Endothelial cell of umbilical vein (primary cell): Measurements from ENCODE around the gene TCP10L. TPM values are rescaled to one million over a fixed set of nuclear protein-coding genes. Genes with fewer than 3 reads are reported as not detected.

ENCODE experiments used
- BruUV-seq: library from RNA; stranded (reverse); fragments of 400-500 nt; replicated peaks from 2 replicates; lab custom pipeline; 2021; lab: Mats Ljungman, UMichigan
- CTCF ChIA-PET: fragments of 300-600, 350-600 bp; sonication (Branson Sonifier 250); formaldehyde crosslinking; loops from one replicate; lab custom pipeline; 2021; ENCODE audit warnings: antibody characterized with exemption, inconsistent platforms; lab: Charles Lee
- POLR2A ChIA-PET: fragments of 300-600, 350-600 bp; sonication (Branson Sonifier 250); formaldehyde crosslinking; loops from one replicate; lab custom pipeline; 2021; ENCODE audit warnings: antibody characterized with exemption, inconsistent platforms; lab: Charles Lee
- DNase-seq: peaks from one replicate; pipeline ENCODE4 v3.0.0-alpha.2; 2011; ENCODE audit warnings: low read depth, low spot score
- FAIRE-seq: peaks from 2 replicates; lab custom pipeline; 2011; peaks lifted over from hg19 to GRCh38; lab: Jason Lieb, UNC
- H2AFZ ChIP-seq: 2 replicates; pipeline ENCODE4 v1.6.0; 2012; ENCODE audit warnings: low read depth, low read length, control low read depth, inconsistent platforms
- H3K27ac ChIP-seq: 2 replicates; pipeline ENCODE4 v1.5.1; 2011; ENCODE audit warnings: low read depth, mild to moderate bottlenecking, control low read depth, low read length, moderate library complexity; ENCODE audit not compliant: insufficient read depth
- H3K27me3 ChIP-seq, 2 experiments: 2 replicates each; pipeline versions ENCODE4 v1.6.0 to v1.6.1; 2011; ENCODE audit warnings: low read length in 2 of 2, mixed read lengths in 1 of 2; ENCODE audit not compliant: control insufficient read depth in 2 of 2, insufficient read depth in 2 of 2
- H3K36me3 ChIP-seq, 2 experiments: 2 replicates in 1 of 2; 3 replicates in 1 of 2; pipeline ENCODE4 v1.5.1; 2011; ENCODE audit warnings: low read length in 2 of 2, mild to moderate bottlenecking in 1 of 2, moderate library complexity in 1 of 2; ENCODE audit not compliant: control insufficient read depth in 2 of 2, insufficient read depth in 2 of 2; ENCODE audit errors: extremely low read depth in 1 of 2
- H3K4me1 ChIP-seq: 3 replicates; pipeline ENCODE4 v1.5.1; 2011; ENCODE audit warnings: mild to moderate bottlenecking, low read length; ENCODE audit not compliant: control insufficient read depth, insufficient read depth; ENCODE audit errors: extremely low read depth
- H3K4me2 ChIP-seq: 2 replicates; pipeline ENCODE4 v1.6.1; 2011; ENCODE audit warnings: low read length, control low read depth, mixed read lengths; ENCODE audit not compliant: insufficient read depth
- H3K4me3 ChIP-seq, 3 experiments: fragments of 200-600 bp in 1 of 3; sonication (generic), shearing (Covaris generic) in 1 of 3; replicated peaks in 1 of 3; 2 replicates each; pipeline ENCODE4 v1.5.1; 2011 to 2016; ENCODE audit warnings: control low read depth in 3 of 3, low read length in 3 of 3, mild to moderate bottlenecking in 2 of 3, inconsistent platforms in 1 of 3, low read depth in 1 of 3, moderate library complexity in 1 of 3; ENCODE audit not compliant: insufficient read depth in 1 of 3
- H3K79me2 ChIP-seq: 2 replicates; pipeline ENCODE4 v1.6.0; 2012; ENCODE audit warnings: low read length, inconsistent platforms; ENCODE audit not compliant: control insufficient read depth, insufficient read depth
- H3K9ac ChIP-seq: replicated peaks from 2 replicates; pipeline ENCODE3; 2011; ENCODE audit warnings: low read length, control low read depth; ENCODE audit not compliant: insufficient read depth; ENCODE audit errors: extremely low read depth
- H3K9me1 ChIP-seq: replicated peaks from 3 replicates; pipeline ENCODE4 v1.6.0; 2011; ENCODE audit warnings: mild to moderate bottlenecking, low read length; ENCODE audit not compliant: control insufficient read depth, insufficient read depth; ENCODE audit errors: extremely low read depth
- H3K9me3 ChIP-seq: replicated peaks from 2 replicates; pipeline ENCODE4 v1.5.1; 2012; ENCODE audit warnings: low read length, inconsistent platforms; ENCODE audit not compliant: control insufficient read depth, insufficient read depth
- H4K20me1 ChIP-seq: replicated peaks from 2 replicates; pipeline ENCODE3; 2011; ENCODE audit warnings: mild to moderate bottlenecking, low read length; ENCODE audit not compliant: control insufficient read depth, insufficient read depth; ENCODE audit errors: extremely low read depth
- EZH2 ChIP-seq: IDR thresholded peaks from 2 replicates; pipeline ENCODE4 v1.6.1; 2012; ENCODE audit warnings: borderline replicate concordance, low read depth, mild to moderate bottlenecking, moderate library complexity, low read length, inconsistent platforms; ENCODE audit not compliant: severe bottlenecking
- FOS ChIP-seq: IDR thresholded peaks from 2 replicates; pipeline ENCODE4 v1.6.1; 2011; ENCODE audit warnings: mild to moderate bottlenecking, low read length, moderate library complexity, borderline replicate concordance; ENCODE audit not compliant: insufficient read depth
- GATA2 ChIP-seq: IDR thresholded peaks from 2 replicates; pipeline ENCODE4 v1.7.0; 2011; ENCODE audit warnings: low read depth, mild to moderate bottlenecking, moderate library complexity, mixed read lengths, low read length; ENCODE audit not compliant: insufficient read length, insufficient read depth
- JUN ChIP-seq: IDR thresholded peaks from 2 replicates; pipeline ENCODE4 v1.6.1; 2011; ENCODE audit warnings: borderline replicate concordance, low read depth; ENCODE audit not compliant: insufficient read length, insufficient read depth
- MYC ChIP-seq: IDR thresholded peaks from one replicate; pipeline ENCODE4 v1.6.1; 2011; ENCODE audit warnings: mild to moderate bottlenecking, low read depth, low read length
- POLR2A ChIP-seq: IDR thresholded peaks from 2 replicates; pipeline ENCODE4 v1.6.1; 2012; ENCODE audit warnings: low read depth, mild to moderate bottlenecking, control low read depth, low read length
- POLR2AphosphoS5 ChIP-seq: IDR thresholded peaks from 2 replicates; pipeline ENCODE4 v1.6.1; 2012; ENCODE audit warnings: low read depth, mild to moderate bottlenecking, control low read depth, low read length, moderate library complexity; ENCODE audit not compliant: insufficient read depth
- dilution Hi-C: fragments of 300-500 bp; cut with MboI; formaldehyde crosslinking; loops from one replicate; pipeline ENCODE4 v1.15.0; 2019; ENCODE audit warnings: low sequenced_read_pairs; ENCODE audit not compliant: extremely low pct_ligation_motif_present
- intact Hi-C: fragments of 100-400 bp; cut with micrococcal nuclease; formaldehyde crosslinking; loops from one replicate; pipeline ENCODE4 v1.10.0; 2022
- polyA plus RNA-seq, 4 experiments: library from polyadenylated mRNA; depleted of rRNA in 3 of 4; stranded (reverse) in 3 of 4; unstranded in 1 of 4; fragments of >200 nt; gene quantifications; 2 replicates each; pipeline versions ENCODE4 v1.2.1 to v1.2.3, GENCODE V29; 2011 to 2012; ENCODE audit warnings: missing spikeins in 1 of 4
- total RNA-seq: library from RNA; stranded (reverse); gene quantifications from 2 replicates; pipeline ENCODE4 v1.2.3, GENCODE V29; 2021
- TF ChIP-seq, protein P1 (sequence below), 2 donors: IDR thresholded peaks; 1 replicate in 1 of 2; 2 replicates in 1 of 2; pipeline ENCODE4 v1.5.1; 2011; ENCODE audit warnings: low read length in 2 of 2, mild to moderate bottlenecking in 2 of 2, moderate library complexity in 2 of 2, control low read depth in 1 of 2, inconsistent platforms in 1 of 2, low read depth in 1 of 2; ENCODE audit not compliant: insufficient read depth in 1 of 2; ENCODE audit errors: extremely low read depth in 1 of 2
- TF ChIP-seq, protein P2 (sequence below): IDR thresholded peaks from 2 replicates; pipeline ENCODE4 v1.6.1; 2011; ENCODE audit not compliant: insufficient read depth, insufficient read length

Gene TCP10L
- total and polyA plus RNA-seq, 2 donors (not counting 3 experiments of a cell fraction or from before 2014, with no cell fraction given), result 0.07 TPM; not detected in 1

DNA sequence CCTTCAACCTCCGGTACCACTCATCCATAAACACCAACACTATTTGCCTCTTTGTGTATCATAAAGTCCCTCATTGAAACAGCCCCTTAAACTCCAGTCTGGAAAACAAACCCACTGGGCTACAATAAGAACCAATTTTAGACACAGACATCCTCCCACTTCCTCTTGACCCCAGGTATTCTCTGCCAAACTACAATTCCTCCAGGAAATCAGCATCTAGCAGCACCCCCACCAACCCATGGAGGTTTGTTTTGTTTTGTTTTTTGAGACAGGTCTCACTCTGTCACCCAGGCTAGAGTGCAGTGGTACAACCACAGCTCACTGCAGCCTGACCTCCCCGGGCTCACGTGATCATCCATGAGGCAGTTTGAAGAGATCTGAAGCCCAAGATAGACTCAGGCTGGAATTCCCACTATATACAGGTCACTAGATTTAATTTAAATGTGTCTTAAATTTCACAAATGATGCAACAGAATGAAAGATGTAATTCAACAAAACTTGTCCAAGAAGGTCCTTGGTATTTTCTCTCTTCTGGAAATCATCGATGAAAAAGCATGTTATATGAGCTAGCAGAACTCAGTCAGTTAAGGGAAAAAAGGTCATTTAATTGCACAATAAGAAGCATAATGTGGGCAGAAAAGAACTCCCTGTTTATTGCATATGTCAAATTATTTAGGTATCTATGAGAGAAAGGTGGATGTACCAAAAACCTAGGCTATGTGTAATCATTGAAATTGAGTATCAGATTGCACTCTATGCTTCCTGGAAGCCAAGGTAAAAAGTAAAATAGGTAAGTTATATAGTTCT, 30.3 kb downstream of the TCP10L start:
- H3K9me1 ChIP-seq, result no peaks in the 10 kb centered on the region
- FAIRE-seq (no peak), DNase-seq (no peak)
- no peak overlapping the region for H2AFZ ChIP-seq
- no peaks in the 10 kb centered on the region for H3K4me1 ChIP-seq
- H3K36me3 ChIP-seq, result no peaks in the 10 kb centered on the region
- ChIA-PET CTCF (interaction anchor here (1.0 kb wide), 1 partner anchor 25 kb away, joined by 3 read pairs; no protein-coding TSS in a partner anchor), POLR2A (no interaction called here)
- no peaks in the 10 kb centered on the region for H3K9me3 ChIP-seq
- no peaks in the 10 kb centered on the region for H3K27me3 ChIP-seq
- H3K4me3 ChIP-seq, result no peak overlapping the region
- no peak overlapping the region for H3K9ac ChIP-seq
- intact Hi-C loops (no loop called here), dilution Hi-C loops (no loop called here)
- H3K4me2 ChIP-seq, result no peak overlapping the region
- H3K79me2 ChIP-seq, result no peaks in the 10 kb centered on the region
- no TSS peak for BruUV-seq
- no peak overlapping the region for H3K27ac ChIP-seq
- no peaks in the 10 kb centered on the region for H4K20me1 ChIP-seq
- TF ChIP-seq MYC (no peak), POLR2AphosphoS5 (no peak)

DNA sequence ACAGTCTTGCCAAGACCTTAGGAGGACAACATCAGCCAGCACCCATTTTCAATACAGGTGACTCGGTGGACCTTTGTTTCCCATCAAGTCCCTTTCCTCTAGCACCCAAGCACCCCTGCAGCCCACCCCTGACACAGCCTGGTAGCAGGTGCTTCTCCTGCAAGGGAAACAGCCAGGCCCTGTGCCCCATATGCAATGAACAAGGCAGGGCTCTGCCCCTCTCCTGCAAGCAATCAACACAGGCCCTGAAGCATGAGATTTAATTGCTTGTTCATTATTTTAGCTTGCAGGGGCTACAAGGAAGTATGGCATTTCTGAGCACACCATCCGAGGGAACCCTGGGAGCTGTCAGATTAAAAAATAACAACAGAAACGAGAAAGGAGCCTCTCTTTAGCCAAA, 35.4 kb downstream of the TCP10L start:
- Histone ChIP-seq H3K27ac (no peak overlapping the region), H3K4me2 (no peak overlapping the region), H3K79me2 (no peaks in the 10 kb centered on the region), H3K4me3 (no peak overlapping the region), H3K4me1 (peaks cover 11% of the 10 kb centered on the region), H3K9ac (no peak overlapping the region), H3K27me3 (no peaks in the 10 kb centered on the region), H2AFZ (no peak overlapping the region), H3K9me3 (no peaks in the 10 kb centered on the region), H4K20me1 (no peaks in the 10 kb centered on the region), H3K36me3 (no peaks in the 10 kb centered on the region), H3K9me1 (no peaks in the 10 kb centered on the region)
- BruUV-seq, result no TSS peak
- ChIA-PET CTCF (no interaction called here), POLR2A (no interaction called here)
- FAIRE-seq (no peak), DNase-seq (no peak)
- dilution Hi-C loops, result no loop called here
- TF ChIP-seq GATA2, result no peak
- TF ChIP-seq, protein P1, sequence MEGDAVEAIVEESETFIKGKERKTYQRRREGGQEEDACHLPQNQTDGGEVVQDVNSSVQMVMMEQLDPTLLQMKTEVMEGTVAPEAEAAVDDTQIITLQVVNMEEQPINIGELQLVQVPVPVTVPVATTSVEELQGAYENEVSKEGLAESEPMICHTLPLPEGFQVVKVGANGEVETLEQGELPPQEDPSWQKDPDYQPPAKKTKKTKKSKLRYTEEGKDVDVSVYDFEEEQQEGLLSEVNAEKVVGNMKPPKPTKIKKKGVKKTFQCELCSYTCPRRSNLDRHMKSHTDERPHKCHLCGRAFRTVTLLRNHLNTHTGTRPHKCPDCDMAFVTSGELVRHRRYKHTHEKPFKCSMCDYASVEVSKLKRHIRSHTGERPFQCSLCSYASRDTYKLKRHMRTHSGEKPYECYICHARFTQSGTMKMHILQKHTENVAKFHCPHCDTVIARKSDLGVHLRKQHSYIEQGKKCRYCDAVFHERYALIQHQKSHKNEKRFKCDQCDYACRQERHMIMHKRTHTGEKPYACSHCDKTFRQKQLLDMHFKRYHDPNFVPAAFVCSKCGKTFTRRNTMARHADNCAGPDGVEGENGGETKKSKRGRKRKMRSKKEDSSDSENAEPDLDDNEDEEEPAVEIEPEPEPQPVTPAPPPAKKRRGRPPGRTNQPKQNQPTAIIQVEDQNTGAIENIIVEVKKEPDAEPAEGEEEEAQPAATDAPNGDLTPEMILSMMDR (IDR thresholded peaks at IDR 0.05; ENCODE audit: extremely low read depth in 1 of 2, insufficient read depth in 1 of 2, low read depth in 1 of 2, low read length in 2 of 2), result no peak
- TF ChIP-seq, protein P2, sequence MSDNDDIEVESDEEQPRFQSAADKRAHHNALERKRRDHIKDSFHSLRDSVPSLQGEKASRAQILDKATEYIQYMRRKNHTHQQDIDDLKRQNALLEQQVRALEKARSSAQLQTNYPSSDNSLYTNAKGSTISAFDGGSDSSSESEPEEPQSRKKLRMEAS, result no peak
- TF ChIP-seq POLR2AphosphoS5, result no peak
- TF ChIP-seq FOS, result no peak
- TF ChIP-seq JUN, result no peak
- TF ChIP-seq POLR2A, result no peak
- TF ChIP-seq EZH2, result no peak
- TF ChIP-seq MYC, result no peak
- intact Hi-C loops, result no loop called here
